HepG2 (cell line): ENCODE results near the gene DESI2. TPM values are rescaled to one million over a fixed set of nuclear protein-coding genes. Genes with fewer than 3 reads are reported as not detected.

Experiments
- ATAC-seq: fragments of 200-7000 bp; cut with Tn5 transposase; 3 replicates; pipeline ENCODE4 v1.9.1; 2020; ENCODE audit warnings: mild to moderate bottlenecking, moderate library complexity
- BruUV-seq: library from RNA; stranded (reverse); fragments of 400-500 nt; replicated peaks from 2 replicates; lab custom pipeline; 2021; lab: Mats Ljungman, UMichigan
- CTCF ChIA-PET: fragments of 300-600 bp; formaldehyde crosslinking; extraction: SDS; loops from one replicate; lab custom pipeline; 2021; ENCODE audit warnings: low total read pairs, inconsistent platforms, low intra/inter-chr PET ratio; lab: Yijun Ruan, JAX
- POLR2A ChIA-PET: fragments of 350-600 bp; sonication (Branson Sonifier 250); formaldehyde crosslinking; loops from one replicate; lab custom pipeline; 2020; ENCODE audit warnings: antibody characterized with exemption, inconsistent platforms; lab: Yijun Ruan, JAX
- DNase-seq: peaks from one replicate; pipeline ENCODE4 v3.0.0-alpha.2; 2015; ENCODE audit warnings: low spot score
- FAIRE-seq: peaks from 3 replicates; lab custom pipeline; 2011; peaks lifted over from hg19 to GRCh38; lab: Jason Lieb, UNC
- H2AFZ ChIP-seq: one replicate; pipeline ENCODE4 v1.6.1; 2011; ENCODE audit warnings: low read length, inconsistent platforms
- H3K27ac ChIP-seq: fragments of 300-600 bp; 3 replicates; pipeline ENCODE4 v1.8.0; 2011; ENCODE audit warnings: mixed run types, mild to moderate bottlenecking, mixed read lengths, low read length, inconsistent platforms; ENCODE audit not compliant: insufficient read depth; ENCODE audit errors: extremely low read length
- H3K27me3 ChIP-seq, 2 experiments: fragments of 200-600 bp in 1 of 2; 2 replicates in 1 of 2; 3 replicates in 1 of 2; pipeline versions ENCODE4 v1.6.0 to v1.8.0; 2011; ENCODE audit warnings: low read length in 2 of 2, mild to moderate bottlenecking in 2 of 2, moderate library complexity in 2 of 2, inconsistent platforms in 1 of 2; ENCODE audit not compliant: insufficient read depth in 2 of 2, control insufficient read depth in 1 of 2
- H3K36me3 ChIP-seq, 2 experiments: fragments of 200-600 bp in 1 of 2; replicated peaks in 1 of 2; 2 replicates in 1 of 2; 3 replicates in 1 of 2; pipeline versions ENCODE4 v1.5.1 to v1.8.0; 2011; ENCODE audit warnings: low read length in 2 of 2, inconsistent platforms in 1 of 2; ENCODE audit not compliant: insufficient read depth in 2 of 2, control insufficient read depth in 1 of 2
- H3K4me1 ChIP-seq: 2 replicates; pipeline ENCODE4 v1.5.1; 2012; ENCODE audit warnings: low read length, inconsistent platforms; ENCODE audit not compliant: insufficient read depth
- H3K4me2 ChIP-seq: 2 replicates; pipeline ENCODE4 v1.6.0; 2011; ENCODE audit warnings: low read depth, low read length, inconsistent platforms
- H3K4me3 ChIP-seq, 3 experiments: fragments of 200-600 bp in 1 of 3; sonication (generic), shearing (Covaris generic) in 1 of 3; replicated peaks in 1 of 3; 2 replicates each; pipeline ENCODE4 v1.5.1; 2011 to 2016; ENCODE audit warnings: low read length in 3 of 3, inconsistent platforms in 2 of 3, low read depth in 2 of 3, mild to moderate bottlenecking in 2 of 3, control low read depth in 1 of 3, mixed read lengths in 1 of 3; ENCODE audit not compliant: insufficient read depth in 1 of 3
- H3K79me2 ChIP-seq: one replicate; pipeline ENCODE4 v1.6.1; 2011; ENCODE audit warnings: low read length, inconsistent platforms; ENCODE audit not compliant: insufficient read depth
- H3K9ac ChIP-seq: 2 replicates; pipeline ENCODE4 v1.6.0; 2011; ENCODE audit warnings: mild to moderate bottlenecking, low read depth, low read length, inconsistent platforms; ENCODE audit not compliant: insufficient read depth
- H3K9me3 ChIP-seq: 2 replicates; pipeline ENCODE4 v1.5.1; 2012; ENCODE audit warnings: mild to moderate bottlenecking, low read length
- H4K20me1 ChIP-seq: 2 replicates; pipeline ENCODE4 v1.6.0; 2011; ENCODE audit warnings: inconsistent platforms, mild to moderate bottlenecking, low read length, moderate library complexity; ENCODE audit not compliant: insufficient read depth
- HNRNPLL ChIP-seq: fragments of 200-400 bp; formaldehyde crosslinking; IDR thresholded peaks from 2 replicates; pipeline ENCODE4 v1.6.1; 2017; ENCODE audit warnings: mild to moderate bottlenecking, low read depth, low read length; ENCODE audit not compliant: poor library complexity, severe bottlenecking
- KAT7 ChIP-seq: IDR thresholded peaks from 2 replicates; pipeline ENCODE4 v1.6.1; 2018; ENCODE audit warnings: borderline replicate concordance, missing compliant biosample characterization
- MED8 ChIP-seq: sonication (generic); formaldehyde crosslinking; IDR thresholded peaks from 2 replicates; pipeline ENCODE4 v1.8.1; 2023; ENCODE audit warnings: mild to moderate bottlenecking, missing genetic modification reagents; ENCODE audit not compliant: insufficient replicate concordance
- RFX3 ChIP-seq: IDR thresholded peaks from 2 replicates; pipeline ENCODE4 v1.6.1; 2016; ENCODE audit warnings: missing biosample characterization, missing genetic modification reagents
- SRF ChIP-seq: IDR thresholded peaks from 2 replicates; pipeline ENCODE4 v1.6.1; 2011; ENCODE audit warnings: mild to moderate bottlenecking, low read depth, low read length, moderate library complexity
- SSRP1 ChIP-seq: IDR thresholded peaks from 2 replicates; pipeline ENCODE4 v1.6.1; 2016; ENCODE audit warnings: control low read depth
- ZFP1 ChIP-seq: IDR thresholded peaks from 2 replicates; pipeline ENCODE4 v1.6.1; 2016
- ZFY ChIP-seq: sonication (generic); formaldehyde crosslinking; IDR thresholded peaks from 2 replicates; pipeline ENCODE4 v1.4.0; 2020; ENCODE audit warnings: missing genetic modification reagents
- ZMYM2 ChIP-seq: sonication (generic); formaldehyde crosslinking; IDR thresholded peaks from 2 replicates; pipeline ENCODE4 v1.8.0; 2022; ENCODE audit warnings: mild to moderate bottlenecking, missing genetic modification reagents
- ZNF24 ChIP-seq: fragments of 450-650 bp; IDR thresholded peaks from 2 replicates; pipeline ENCODE4 v1.6.1; 2017; ENCODE audit warnings: antibody characterized with exemption, mild to moderate bottlenecking
- ZNF572 ChIP-seq: sonication (generic); formaldehyde crosslinking; IDR thresholded peaks from 2 replicates; pipeline ENCODE4 v1.5.1; 2020; ENCODE audit warnings: mild to moderate bottlenecking, missing genetic modification reagents
- ZNF709 ChIP-seq: sonication (generic); formaldehyde crosslinking; IDR thresholded peaks from 2 replicates; pipeline ENCODE4 v1.5.0; 2020; ENCODE audit warnings: mild to moderate bottlenecking, missing genetic modification reagents
- ZNF777 ChIP-seq: sonication (generic); formaldehyde crosslinking; IDR thresholded peaks from 2 replicates; pipeline ENCODE4 v1.4.0; 2020; ENCODE audit warnings: missing genetic modification reagents
- ZSCAN21 ChIP-seq: sonication (generic); formaldehyde crosslinking; IDR thresholded peaks from 2 replicates; pipeline ENCODE4 v1.8.0; 2022; ENCODE audit warnings: mild to moderate bottlenecking, missing genetic modification reagents, moderate library complexity, borderline replicate concordance
- WGBS: methylation state at CpG from one replicate; pipeline ENCODE4 v1.1.6; 2017; ENCODE audit warnings: low lambda C conversion rate; 5-methylcytosine and 5-hydroxymethylcytosine counted together
- in situ Hi-C: cut with HindIII; loops from 2 replicates; pipeline ENCODE4 v1.10.0; 2017; ENCODE audit warnings: low pct_unique_long_range_greater_than_20kb; ENCODE audit not compliant: extremely low pct_ligation_motif_present
- intact Hi-C: fragments of 100-400 bp; cut with micrococcal nuclease; formaldehyde crosslinking; loops from one replicate; pipeline ENCODE4 v1.10.0; 2022; ENCODE audit not compliant: unreplicated experiment
- polyA plus RNA-seq, 8 experiments: library from polyadenylated mRNA; depleted of rRNA in 3 of 8; stranded (reverse) in 7 of 8; unstranded in 1 of 8; fragments of >200 nt; fragmentation: Illumina TruSeq in 4 of 8; extraction: Trizol in 4 of 8; gene quantifications; 2 replicates each; pipeline versions ENCODE4 v1.2.1 to v1.2.3, GENCODE V29; 2011 to 2016; ENCODE audit warnings: low read depth in 4 of 8, missing spikeins in 1 of 8, mixed read lengths in 1 of 8; ENCODE audit not compliant: insufficient read depth in 1 of 8
- total RNA-seq, 5 experiments: library from RNA; depleted of rRNA; stranded (reverse); fragments of >200 nt; fragmentation: Illumina TruSeq; extraction: Trizol; gene quantifications; 2 replicates each; pipeline ENCODE4 v1.2.3, GENCODE V29; 2016; ENCODE audit warnings: low read depth in 1 of 5

Gene DESI2
- total and polyA plus RNA-seq, 2 of the 13 experiments (the other 11 are each of a cell fraction or from before 2014, with no cell fraction given) = 23.1 to 42.2 TPM

- Histone ChIP-seq H3K4me1 (no peaks in the 10 kb centered on the region), H4K20me1 (no peaks in the 10 kb centered on the region), H3K9ac (no peak overlapping the region), H3K4me2 (no peak overlapping the region), H3K27me3 (peaks cover 2 to 11% of the 10 kb centered on the region in 2 experiments; a peak in 3 of 5 replicates), H3K4me3 (no peak overlapping the region), H3K27ac (no peak overlapping the region), H3K36me3 (no peaks in the 10 kb centered on the region), H3K9me3 (no peaks in the 10 kb centered on the region), H2AFZ (no peak overlapping the region), H3K79me2 (no peaks in the 10 kb centered on the region)
- ATAC-seq = no peak
- ChIA-PET POLR2A (no interaction called here), CTCF (no interaction called here)
- FAIRE-seq = no peak
- DNase-seq = no peak
- intact Hi-C loops = no loop called here
- in situ Hi-C loops = no loop called here
- no TSS peak for BruUV-seq
- 69% methylated on average over 7 of the region's 7 CpGs for whole genome bisulfite sequencing
- TF ChIP-seq MED8 (CRISPR knock-in tag) (no peak), SSRP1 (CRISPR knock-in tag) (no peak), ZNF24 (no peak), ZNF709 (CRISPR knock-in tag) (no peak), SRF (no peak), ZFP1 (CRISPR knock-in tag) (no peak), ZMYM2 (CRISPR knock-in tag) (no peak), ZNF777 (no peak), HNRNPLL (no peak), ZNF572 (CRISPR knock-in tag) (no peak), ZSCAN21 (no peak), RFX3 (CRISPR knock-in tag) (no peak), ZFY (CRISPR knock-in tag) (no peak), KAT7 (CRISPR knock-in tag) (no peak)
Observed at GRCh38 chr1:244755673-244756072, 102.7 kb downstream of the DESI2 start.
